D341Med (cell line): ENCODE data around the gene NMS.
A peak's percentile ranks its signal among the peaks of the same experiment; 100 is the strongest.
"Not testable (repeated sequence)": the region's sequence is repeated elsewhere in the genome, so short reads cannot be mapped to it uniquely, and the experiment has no call there.

Experiments
- DNase-seq: peaks from one replicate; pipeline ENCODE4 v3.0.0; 2012; ENCODE audit warnings: low spot score

The NMS gene, protein sequence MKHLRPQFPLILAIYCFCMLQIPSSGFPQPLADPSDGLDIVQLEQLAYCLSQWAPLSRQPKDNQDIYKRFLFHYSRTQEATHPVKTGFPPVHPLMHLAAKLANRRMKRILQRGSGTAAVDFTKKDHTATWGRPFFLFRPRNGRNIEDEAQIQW

DNA sequence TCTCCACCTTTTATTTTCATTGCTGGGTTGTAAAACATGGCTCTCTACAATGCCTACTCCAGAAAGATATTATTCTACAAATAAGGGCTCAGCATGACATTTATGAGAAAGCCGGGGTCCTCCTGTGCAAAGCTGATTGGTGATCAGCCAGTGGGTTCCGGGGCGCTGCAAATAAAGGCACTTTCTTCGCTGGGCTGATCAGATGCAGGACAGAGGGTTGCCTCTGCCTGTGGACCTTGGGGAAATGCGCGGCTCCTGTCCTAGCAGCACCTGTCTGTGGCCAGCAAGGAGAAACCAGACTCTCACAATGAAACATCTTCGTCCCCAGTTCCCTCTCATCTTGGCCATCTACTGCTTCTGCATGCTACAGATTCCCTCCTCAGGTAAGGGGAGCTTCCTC lies at the start of gene NMS:
NMS (plus strand) TSS at position 301 of the 400 bp plus-strand sequence; CDS start at position 308, 7 bp downstream.
- no peak for DNase-seq

DNA sequence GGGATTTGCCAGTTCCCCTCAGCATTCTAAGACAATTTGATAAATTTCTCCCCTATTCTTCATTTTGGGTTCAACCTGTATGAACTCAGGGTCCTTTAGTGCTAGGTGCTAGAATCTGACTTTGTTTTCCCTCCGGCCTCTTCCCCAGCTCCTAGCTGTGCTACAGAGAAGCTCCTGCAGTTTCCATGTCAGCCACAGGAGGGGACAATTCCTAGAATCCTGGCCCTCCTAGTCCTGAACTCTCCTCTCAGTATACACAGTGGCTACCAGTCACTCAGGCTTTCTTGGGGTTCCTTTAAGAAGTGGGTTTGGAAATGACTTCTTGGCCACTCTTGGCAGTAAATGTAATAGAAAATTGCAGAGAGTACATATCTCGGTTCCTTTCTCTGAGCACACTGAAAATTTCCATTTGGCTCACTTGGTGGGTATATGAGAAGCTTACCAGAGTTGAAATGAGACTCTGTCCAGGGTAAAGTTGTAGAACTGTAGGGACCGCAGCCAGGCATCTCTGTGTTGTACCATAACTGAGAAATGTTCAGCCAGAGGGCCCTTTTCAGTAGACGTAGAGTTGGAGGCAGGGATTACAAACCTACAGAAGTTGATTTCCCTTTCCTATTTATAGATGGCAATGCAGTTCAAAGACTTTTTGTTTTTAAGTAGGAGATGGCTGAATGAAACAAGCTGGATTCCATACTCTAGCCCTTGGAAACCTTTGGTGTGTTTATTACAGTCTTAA lies 47.8 kb upstream of the NMS start:
- peak; percentile 60 for DNase-seq

DNA sequence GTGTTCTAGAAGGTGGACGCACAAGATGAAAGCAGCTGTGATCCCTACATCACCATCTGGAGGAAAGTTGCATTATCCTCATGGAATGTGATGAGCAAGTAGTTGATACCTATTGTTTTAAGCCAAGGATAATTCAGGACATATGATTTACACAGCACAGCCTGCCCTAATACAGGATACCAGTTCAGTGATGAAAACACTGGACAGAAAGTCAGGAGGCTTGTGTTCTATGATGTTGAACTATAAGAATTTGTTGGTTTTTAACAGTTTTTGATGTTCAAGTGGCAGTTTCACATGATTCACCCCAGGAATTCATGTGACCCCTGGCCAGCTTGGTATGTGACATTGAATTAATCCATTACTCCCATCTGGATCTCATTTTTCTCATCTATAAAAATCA lies 46.7 kb upstream of the NMS start:
- DNase-seq, result no peak

DNA sequence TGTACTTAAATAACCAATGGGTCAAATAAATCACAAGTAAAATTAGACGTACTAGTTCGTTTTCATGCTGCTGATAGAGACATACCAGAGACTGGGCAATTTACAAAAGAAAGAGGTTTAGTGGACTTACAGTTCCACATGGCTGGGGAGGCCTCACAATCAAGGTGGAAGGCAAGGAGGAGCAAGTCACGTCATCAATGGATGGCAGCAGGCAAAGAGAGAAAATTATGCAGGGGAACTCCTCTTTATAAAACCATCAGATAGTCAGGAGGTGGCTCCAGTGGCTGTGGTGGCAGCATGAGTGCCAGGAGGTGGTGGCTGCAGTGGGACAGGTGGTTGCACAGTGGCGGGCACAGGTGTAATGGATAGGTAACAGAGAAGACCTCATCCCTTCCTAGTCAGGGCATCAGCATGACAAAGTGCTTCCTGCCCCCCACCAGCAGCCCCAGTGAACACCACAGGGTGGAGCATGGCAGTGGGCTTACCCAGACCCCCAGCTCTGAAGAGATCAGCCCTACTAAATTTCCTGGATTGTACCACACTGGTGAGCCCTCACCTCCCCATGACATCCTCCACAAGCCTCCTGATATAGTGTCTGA lies 45.9 kb upstream of the NMS start:
- DNase-seq, result no peak

DNA sequence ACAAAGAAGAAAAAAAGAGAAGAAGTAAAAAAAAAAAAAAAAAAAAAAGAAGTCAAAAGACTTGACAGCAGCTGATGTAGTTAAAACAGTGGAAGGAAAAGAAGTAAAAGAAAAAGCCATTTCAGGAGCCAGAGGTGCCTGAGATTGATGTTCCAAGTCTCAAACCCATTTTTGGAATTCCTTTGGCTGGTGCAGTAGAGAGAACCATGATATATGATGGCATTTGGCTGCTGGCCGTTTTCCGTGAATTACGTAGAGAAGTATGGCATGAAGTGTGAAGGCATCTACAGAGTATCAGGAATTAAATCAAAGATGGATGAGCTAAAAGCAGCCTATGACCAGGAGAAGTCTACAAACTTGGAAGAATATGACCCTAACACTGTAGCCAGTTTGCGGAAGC lies 45.2 kb upstream of the NMS start:
- no peak for DNase-seq

DNA sequence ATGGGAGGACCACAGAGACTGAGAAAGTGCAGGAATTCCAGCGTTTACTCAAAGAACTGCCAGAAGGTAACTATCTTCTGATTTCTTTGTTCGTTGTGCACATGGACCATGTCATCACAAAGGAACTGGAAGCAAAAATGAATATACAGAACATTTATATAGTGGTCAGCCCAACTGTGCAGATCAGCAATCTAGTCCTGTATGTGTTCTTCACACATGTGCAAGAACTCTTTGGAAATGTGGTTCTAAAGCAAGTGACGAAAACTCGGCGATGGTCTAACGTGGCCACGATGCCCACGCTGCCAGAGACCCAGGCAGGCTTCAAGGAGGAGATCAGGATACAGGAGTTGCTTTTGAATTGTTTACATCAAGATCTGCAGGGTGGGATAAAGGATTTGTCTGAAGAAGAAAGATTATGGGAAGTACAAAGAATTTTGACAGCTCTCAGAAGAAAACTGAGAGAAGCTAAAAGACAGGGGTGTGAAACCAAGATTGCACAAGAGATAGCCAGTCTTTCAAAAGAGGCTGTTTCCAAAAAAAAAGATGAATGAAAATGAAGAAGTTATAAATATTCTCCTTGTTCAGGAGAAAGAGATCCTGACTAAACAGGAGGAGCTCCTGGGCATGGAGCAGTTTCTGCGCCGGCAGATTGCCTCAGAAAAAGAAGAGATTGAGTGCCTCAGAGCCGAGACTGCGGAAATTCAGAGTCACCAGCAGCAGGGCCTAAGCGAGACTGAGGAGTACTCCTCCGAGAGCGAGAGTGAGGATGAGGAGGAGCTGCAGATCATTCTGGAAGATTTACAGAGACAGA lies 44.5 kb upstream of the NMS start:
- no peak for DNase-seq

DNA sequence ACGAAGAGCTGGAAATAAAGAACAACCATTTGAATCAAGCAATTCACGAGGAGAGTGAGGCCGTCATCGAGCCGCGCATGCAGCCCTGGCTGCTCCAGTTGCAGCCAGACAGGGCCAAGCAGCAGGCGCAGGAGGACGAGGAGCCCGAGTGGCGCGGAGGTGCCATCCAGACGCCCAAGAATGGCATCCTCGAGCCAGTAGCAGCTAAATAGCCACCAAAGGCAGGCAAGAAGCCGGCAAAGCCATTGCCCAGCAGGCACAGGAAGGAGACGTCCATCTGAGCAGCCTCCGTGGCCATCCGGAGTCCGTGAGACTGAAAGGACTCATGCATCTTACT lies 43.9 kb upstream of the NMS start:
- no peak for DNase-seq

DNA sequence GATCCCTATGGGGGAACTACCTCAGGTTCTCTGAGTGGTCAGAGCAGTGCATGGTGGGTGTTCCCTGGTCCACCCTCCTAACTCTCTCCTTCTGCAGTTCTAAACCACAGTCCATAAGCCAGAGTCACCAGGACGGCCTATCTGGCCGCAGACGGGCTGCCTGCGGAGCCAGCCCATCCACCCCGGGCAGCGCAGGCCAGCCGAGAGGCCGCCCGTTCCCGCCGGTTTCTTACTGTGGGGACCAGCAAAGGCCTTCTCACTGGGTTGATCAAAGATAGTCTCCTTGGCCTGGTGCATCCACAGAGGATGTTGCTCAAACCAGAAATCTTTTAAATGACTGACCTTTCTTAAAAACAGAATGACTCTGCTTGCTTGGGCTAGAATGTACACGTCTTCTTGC lies 43.2 kb upstream of the NMS start:
- DNase-seq, result no peak

DNA sequence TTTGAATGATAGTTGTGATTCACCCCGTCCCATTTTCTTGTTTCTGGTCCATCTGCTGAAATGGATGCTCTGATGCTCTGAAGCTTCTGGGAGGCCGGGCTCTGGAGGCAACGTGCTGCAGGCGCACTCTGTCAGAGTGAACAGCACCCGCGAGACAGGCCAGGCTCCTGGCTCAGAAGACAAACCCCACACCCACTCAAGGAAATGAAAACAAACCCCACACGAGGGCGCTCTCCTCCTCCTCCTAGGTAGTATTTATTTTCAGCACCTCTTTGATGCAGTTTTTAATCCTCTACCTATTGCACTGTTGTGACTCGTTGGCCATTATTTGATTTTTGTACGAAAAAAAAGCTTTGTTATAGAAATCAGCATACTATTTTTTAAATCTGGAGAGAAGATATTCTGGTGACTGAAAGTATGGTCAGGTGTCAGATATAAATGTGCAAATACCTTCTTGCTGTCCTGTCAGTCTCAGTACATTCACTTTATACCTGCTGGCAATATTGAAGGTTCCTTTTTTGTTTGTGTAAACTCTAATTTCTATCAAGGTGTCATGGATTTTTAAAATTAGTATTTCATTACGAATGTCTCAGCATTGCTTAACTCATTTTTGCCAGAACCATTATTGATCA lies 42.5 kb upstream of the NMS start:
- DNase-seq, result peak; percentile 54

DNA sequence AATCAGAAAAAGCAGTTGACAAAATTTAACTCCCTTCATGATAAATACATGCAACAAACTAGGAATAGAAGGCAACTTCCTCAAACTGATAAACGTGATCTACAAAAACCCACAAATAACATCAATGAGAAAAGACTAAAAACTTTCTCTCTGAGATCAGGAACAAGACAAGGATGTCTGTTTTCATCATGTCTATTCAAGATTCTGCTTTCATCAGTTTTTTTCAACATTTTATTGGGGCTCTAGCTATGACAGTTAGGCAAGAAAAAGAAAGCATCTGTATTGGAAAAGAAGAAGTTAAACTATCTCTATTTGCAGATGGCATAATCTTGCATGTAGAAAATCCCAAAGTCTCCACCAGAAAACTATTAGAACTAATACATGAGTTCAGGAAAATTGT lies 40.6 kb upstream of the NMS start:
- DNase-seq, result no peak

DNA sequence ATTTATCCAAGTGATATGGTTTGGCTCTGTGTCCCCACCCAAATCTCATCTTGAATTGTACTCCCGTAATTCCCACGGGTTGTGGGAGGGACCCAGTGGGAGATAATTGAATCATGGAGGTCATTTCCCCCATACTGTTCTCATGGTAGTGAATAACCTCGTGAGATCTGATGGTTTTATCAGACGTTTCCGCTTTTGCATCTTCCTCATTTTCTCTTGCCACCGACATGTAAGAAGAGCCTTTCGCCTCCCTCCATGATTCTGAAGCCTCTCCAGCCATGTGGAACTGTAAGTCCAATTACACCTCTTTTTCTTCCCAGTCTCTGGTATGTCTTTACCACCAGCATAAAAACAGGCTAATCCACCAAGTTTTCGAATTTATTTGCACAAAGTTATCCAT lies 32.5 kb upstream of the NMS start:
- no peak for DNase-seq

DNA sequence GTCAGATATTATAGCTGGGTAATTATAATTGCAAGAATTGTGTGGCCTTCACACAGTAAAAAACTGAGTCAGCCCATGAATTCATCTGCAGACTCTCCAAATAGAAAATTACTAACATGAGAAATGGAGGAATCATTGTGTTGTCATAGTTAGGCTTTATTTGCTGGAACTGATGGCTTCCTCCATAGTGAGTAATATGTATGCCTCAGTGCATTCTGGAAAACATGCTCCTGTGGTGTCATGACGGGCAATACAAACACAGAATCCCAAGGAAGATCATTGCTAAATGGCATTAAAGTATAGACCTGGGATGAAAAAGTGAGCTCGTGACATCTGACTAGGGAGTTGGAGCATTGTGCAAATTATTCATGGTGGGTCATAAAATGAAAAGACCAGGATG lies 23.6 kb upstream of the NMS start:
- DNase-seq, result no peak

DNA sequence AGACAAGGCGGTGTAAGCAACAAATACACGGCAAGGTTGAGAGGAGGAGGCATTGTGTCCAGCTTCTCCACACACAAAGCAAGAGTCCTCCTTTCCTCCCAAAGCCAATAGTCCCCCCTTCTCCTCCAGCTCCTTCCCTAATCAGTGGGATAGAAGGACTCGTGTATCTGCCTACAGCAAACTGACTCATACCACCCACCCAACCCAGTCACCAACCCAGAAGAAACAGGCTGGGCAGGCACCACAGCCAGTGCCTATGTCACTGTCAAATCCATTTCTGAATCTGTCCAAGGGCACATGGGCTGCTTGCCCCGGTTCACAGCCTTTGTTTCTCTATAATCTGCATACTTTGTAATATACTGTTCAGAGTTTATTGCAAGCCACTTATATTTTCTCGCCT lies 19.2 kb upstream of the NMS start:
- no peak for DNase-seq

DNA sequence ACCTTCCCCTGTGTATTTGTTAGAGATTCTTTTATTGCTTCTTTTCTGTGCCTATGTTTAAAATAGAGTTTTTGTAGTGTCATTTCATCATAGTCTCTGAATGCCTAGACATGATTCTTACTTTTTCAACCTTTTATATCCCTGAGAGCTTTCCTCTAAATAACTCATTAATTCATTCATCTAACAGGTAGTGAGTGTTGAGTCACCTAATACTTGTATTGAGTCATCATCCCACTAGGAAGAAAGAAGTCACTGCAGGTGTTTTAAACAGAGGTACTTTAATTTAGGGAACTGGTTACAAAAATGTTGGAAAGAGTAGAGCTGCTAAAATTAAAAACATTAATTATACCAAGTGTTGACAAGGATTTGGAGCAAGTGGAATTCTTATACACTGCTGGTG lies 18.5 kb upstream of the NMS start:
- DNase-seq, result no peak

DNA sequence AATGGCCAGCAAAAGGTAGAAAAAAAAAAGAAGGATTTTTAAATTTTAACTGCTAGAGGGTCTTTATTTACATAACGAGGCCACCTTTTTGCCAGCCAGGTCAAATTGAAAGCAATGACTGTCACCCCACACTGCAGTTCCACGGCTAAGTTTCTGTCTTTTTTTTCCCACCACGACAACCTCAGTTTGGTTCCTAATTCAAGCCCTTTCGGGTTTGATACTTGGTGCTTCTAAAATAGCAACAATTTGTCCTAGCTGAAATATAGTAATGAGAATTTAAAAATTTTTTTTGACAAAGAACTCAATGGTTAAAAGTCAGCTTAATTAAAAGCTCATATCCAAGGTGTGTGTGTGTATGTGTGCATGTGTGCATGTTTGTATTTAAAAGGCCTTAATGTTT lies 16.4 kb upstream of the NMS start:
- no peak for DNase-seq

DNA sequence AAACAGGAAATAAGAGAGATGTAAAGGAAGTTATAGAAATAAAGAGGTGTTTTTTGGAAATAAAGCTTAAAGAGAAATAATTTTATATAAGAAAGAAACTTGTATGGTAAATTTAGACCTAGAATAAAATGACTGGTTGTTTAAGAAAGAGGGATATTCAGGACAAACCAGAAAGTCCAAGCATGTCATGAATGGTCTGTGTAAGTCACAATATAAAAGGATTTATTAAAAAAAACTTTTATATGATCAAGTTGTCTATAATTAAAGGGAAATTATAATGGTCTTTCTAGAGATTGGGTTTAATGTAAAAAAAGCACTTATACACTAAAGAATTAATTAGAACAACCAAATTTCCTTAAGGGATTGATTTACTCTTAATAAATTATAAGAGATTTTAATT lies 13.9 kb upstream of the NMS start:
- DNase-seq, result not testable (repeated sequence)

DNA sequence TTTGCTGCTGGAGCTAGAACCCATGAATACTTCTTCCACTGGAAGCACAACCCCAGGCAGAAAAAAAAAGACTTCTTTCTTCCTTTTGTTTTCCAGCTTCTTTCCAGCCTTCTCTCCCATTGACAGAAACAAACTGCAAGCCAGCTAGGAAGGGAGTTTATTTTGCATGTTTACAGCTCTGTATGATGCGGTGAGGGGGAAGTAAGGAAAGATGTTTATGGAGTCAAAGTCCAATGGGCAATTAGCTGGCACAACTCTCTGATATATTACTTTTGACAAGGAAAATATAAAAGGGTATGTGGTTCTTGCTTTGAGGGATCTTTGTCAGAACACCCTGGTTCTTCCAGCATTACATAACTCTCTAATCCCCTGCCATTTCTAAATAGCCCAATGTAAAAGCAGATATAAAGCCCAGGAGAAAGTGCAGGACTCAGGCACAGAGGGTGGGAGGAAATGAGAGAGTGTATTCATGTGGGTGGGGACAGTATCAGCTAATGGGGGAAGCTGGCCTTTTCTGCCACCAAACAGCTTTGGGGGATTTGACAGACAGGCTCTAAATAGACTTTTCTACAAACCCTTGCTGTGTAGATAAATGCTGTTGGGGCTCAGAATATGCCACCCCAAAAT lies 9.3 kb upstream of the NMS start:
- DNase-seq, result no peak

DNA sequence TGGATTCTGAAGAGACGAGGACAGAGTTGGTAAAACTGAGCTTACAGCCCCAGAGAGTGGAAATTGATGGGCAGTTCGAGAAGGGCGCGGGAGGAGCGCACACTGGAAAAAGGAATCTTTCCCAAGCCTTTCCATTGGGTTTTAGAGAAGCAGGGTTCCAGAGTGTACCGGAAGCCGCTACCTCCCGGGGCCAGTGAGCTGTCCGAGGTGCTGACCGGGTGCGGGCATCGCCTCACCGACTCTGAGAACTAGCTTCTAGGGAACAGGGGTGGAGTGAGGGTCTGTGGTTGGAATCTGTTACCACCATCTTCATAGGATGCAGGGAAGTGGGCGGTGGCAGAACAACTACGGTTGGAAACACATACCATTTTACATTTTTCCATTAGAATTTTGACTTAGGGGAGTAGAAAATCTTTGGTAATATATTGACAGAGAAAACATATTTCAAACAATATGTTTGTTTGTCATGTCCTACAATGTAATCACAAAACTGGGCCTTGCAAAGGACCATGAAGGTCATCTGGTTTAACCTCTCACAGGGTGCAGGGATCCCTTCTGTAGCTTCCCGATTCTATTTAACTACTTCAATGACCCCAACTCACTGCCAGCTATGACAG lies 724 bp downstream of the NMS start:
- DNase-seq, result no peak

DNA sequence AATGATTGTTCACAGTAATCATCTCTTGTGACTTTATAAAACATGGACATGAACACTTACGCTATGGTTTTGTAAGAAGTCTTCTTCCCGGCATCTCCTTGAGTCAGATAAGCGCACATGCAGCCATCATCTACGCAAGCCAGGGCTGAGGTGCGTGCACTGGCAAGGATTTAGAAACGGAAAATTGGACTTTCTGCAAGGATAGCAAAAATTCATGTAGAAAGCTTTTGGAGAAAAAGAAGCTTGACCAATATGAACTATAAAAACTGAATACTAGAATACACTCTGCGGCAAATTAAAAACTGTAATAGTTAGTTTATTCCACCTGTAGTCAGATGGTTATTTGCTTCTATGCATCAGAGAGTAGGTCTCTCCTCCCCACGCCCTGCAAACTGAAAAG lies 6.3 kb downstream of the NMS start:
- DNase-seq, result no peak

DNA sequence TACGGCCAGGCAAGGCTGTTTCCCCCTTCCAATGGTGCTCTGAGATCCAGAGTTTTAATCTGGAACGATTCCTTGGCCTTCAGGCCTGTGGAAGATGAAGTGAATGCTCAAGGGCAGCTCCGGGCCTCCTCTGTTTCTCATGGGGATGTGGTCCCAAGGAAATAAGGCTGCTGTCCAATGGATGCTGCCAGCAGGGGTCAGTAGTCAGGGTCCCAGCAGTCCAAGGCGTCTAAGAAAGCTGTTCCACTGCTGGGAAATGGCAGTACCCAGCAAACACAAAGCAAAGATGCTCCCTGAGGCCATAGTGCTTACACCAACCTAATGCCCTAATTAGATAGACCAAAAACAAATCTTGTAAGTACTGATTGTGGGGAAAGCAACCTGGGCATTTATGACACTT lies 12.5 kb downstream of the NMS start:
- DNase-seq, result no peak

DNA sequence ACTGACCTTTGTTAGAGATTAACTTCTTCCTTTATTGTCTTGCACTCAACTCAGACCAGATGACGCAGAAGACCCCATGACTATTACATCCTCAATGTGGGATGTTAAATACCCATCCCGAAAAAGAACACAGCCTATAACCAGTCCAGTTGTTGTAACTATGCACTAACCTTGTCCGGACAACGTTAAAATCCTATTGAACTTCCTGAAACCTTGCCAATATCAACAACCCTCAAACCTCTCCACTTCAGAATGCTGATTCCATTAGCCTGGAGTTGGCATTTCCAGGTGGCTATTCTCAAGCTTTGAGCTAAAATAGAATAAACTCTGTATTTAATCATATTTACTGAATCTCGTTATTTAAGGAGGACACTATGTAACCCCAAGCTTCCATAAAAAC lies 13.6 kb downstream of the NMS start:
- no peak for DNase-seq

DNA sequence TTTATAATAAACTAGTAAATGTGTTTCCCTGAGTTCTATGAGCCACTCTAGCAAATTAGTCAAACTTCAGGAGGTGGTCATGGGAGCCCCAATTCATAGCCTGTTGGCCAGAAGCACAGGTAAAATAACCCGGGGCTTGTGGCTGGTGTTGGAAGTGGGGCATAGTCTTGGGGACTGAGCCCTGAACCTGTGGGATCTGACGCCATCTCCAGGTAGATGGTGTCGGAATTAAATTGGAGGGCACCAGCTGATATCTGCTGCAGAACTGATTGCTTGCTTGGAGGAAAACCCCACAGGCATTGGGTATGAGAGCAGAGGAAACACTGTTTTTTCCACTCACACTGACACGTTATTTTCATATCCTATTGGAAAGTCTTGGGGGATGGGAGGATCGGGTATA lies 14.1 kb downstream of the NMS start:
- DNase-seq, result no peak
